HG02763 (cell line): ENCODE results near the gene RALY.
A peak's percentile ranks its signal among the peaks of the same experiment; 100 is the strongest.

Experiments
- ATAC-seq: cut with Tn5 transposase; IDR thresholded peaks from one replicate; pipeline ENCODE4 v1.9.1; 2021; ENCODE audit warnings: mild to moderate bottlenecking, moderate library complexity; ENCODE audit not compliant: unreplicated experiment

Gene RALY

DNA sequence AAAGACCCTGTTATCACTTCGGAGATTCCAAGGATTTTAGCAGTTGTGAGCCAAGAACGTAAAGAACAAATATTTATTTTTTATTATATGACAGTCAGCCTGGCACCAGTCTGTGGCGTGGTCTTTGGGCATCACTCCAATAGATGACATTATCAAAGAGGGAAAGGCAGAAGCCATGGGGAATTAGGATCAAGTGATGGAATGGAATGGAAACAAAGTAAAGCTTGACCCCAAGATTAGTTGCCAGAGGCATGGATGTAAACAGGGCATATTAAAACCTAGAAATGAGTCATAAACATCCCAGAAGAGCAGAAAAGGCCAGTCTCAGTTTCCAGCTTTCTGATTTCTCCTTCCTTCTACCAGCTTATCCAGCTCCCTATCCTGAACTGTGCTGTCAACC lies 106.9 kb downstream of the RALY start:
- no peak for ATAC-seq

DNA sequence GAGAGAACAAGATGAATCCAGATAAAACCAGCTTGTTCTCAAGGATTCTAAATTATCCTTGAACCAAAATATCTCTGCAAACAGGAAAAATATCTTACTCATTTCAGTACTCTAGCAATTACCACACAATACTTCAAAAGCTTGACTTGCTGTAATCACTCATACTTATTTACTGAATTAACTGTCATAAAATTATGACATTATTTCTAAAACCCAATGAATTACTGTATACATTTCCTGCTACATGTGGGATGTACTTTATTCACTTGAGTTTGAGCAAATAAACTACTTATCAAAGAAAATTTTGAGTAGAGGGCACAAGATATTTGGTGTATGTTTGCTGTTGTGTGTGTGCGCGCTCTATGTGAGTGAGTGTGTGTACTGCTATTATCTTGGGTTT lies 108.6 kb downstream of the RALY start:
- ATAC-seq: no peak

DNA sequence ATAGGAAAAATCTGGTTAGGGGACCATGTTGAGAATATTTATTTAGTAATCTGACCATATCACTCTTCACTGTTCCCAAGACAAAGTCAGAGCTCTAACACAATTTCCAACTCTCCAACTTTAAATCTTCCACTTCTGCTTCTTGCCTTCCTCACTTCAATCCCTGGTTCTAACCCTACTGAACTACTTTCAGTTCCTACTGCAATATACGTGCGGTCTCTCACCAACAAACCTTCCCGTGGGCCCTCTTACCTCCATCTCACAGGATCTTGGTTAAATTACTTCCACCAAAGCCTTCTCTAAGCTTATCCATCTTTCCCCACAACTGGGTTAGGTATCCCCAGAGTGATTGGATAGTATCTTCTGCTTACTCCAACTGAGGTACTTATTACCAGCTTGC lies 110.3 kb downstream of the RALY start:
- ATAC-seq: no peak

DNA sequence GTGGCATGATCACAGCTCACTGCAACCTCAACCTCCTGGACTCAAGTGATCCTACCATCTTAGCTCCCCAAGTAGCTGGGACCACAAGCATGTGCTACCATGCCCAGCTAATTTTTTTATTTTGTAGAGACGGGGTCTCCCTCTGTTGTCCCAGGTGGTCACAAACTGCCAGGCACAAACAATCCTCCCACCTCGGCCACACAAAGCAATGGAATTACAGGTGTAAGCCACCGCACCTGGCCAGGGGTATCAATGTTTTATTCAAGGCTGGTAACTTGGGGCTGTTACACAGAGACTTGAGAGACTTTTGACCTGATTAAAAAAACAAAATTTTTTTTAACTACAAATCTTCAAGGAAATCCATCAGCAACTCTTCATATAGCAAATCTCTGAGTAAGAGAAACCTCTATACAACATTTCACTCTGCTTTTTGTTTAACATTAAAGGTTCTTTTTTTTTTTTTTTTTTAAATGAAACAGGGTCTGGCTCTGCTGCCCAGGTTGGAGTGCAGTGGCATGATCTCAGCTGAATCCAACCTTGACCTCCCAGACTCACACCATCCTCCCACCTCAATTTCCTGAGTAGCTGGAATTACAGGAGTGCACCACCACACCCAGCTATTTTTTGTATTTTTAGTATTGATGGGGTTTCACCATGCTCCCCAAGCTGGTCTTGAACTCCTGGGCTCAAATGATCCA lies 112.4 kb downstream of the RALY start:
- ATAC-seq: no peak

DNA sequence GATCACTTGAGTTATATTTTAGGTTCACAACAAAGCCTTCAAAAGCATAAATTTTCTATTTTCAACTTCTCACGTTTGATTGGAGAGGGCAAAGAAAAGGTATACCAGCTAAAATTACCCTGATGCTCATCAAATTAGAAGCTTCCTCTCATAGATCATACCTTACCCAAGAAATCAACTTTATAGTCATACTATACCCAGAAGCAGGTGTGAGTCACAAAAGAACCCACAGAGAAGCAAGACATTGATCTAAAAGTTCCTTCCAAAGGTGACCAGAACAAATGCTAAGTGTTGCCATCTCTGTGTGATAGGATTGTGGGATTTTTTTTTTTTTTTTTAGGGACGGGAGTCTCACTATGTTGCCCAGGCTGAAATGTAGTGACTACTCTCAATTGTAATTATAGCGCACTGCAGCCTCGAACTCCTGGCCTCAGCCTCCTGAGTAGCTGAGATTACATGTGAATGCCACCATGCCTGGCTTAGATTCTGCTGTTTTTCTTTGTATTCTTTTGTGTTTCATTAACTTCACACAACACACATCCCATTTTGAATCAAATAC lies 115.0 kb downstream of the RALY start:
- ATAC-seq: no peak

DNA sequence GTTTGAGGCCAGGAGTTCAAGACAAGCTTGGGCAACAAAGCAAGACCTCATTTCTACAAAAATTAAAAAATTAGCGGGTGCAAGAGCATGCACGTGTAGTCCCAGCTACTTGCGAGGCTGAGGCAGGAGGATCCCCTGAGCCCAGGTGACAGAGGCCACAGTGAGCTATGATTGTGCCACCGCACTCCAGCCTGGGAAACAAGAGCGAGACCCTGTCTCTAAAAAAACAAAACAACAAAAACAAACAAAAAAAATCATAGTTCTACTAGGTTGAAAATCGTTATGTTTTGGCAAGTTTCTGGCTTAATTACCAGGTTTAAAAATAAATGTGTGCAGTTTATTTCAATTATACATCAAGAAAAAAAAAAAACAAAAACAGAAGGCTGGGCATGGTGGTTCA lies 115.7 kb downstream of the RALY start:
- ATAC-seq: no peak

DNA sequence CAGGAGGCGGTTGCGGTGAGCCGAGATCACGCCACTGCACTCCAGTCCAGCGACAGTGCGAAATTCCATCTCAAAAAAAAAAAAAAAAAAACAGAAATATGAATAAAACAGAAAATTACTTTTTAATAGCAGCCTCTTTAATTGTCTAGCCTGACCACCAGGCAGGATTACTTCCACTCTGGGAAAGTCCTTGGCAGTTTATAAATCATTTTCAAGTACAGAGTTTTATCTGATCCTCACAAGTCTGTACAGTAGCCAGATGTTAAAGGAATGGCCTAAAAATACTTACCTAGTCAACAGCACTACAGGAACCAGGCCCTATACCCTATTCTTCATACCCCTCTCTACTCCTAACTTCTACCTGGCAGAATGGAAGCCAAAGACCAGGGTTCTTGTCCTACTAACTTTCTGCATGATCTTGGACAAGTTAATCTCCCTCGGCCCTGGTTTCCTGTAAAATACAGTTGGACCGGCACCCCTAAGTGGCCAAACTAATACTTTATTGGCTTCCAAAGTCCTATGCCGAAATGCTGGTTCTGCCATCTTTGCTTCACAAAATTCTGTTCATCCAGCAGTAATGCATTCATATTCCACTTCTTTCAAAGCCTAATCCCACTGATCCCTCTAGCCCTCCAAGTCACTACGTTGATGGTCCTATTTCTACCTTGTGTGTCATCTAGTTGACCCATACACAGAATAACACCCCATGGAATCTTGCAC lies 116.5 kb downstream of the RALY start:
- no peak for ATAC-seq

DNA sequence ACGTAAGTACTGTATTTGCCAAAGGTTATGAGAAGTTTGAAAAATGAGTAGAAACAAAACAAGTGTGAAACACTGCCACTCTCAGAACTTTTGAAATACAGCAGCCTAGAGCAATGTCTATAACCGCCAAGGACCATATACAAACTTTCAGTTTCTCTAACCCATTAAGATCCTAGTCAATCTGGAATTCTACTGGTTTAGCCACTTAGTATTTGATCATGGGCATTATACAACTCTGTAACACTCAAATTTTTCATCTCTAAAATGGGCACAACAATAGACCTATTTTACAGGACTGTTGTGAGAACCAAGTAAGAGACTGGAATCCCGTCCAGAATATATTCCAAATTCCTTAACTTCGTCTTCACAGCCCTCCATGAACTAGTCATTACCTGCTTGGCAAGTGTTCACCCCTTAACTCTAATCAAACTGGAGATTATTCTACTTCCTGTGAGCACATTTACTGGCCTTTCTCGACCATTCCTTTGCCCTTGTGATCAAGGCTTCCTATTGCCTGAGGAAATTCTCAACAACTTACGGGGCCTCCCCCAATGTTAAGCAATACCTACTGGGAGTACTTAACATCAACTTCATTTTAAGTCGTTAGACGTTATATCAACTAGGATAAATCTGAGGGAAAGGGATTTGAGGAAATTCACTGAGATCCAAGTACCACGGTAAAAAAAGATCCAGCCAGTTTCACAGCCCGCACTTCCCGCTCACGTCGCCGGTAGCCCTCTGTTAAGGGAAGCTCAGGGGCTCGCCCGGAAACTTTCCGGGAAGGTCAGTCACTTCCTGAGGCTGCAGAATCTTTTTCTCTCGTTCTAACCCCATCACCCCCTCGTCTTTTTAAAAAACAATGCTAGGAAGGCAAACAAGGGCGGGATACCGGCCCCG lies 117.3 kb downstream of the RALY start:
- no peak for ATAC-seq

DNA sequence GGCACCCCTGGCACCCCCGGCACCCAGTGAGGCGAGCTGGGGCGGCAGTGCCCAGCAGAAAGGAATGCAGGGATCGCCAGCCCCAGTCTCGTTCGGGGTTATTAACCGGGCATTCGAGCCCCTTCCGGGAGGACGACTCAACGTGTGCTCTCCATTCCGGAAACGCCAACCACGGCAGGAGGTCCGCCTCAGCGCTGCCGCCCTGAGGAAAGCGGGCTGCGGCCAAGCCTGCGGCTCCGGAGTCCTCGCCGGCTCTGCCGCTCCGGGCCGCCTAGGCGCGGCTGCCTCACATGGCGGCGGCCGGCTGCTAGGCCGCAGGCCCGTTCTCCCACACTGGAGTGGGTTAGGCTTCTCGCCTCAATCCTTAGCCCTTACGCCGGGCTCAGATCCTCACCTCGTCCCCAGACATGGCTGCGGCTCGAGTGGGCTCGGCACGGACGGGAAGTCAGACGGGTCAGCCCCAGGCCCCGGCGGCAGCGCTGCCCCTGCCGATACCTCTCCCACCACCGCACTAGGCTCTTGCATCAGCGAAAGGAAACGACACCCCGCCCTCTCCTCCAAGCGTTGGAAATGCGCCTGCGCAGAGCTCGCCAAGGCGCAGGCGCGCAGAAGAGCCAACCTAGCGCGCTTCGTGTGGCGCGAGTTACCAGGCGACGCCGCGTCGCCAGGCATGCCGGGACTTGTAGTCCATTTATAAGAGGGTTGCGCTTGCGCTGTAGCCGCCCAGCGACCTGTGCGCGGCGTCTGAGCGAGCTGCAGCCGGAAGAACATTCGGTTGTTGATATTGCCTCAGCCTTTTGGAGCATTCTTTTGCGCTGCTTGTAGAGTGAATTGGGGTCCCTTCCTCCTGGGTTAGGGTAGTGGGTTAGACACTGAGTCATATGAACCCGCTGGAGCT lies 118.2 kb downstream of the RALY start, which contains the start of gene EIF2S2:
Gene EIF2S2, minus strand, starts transcription at position 542 of the 898 bp plus-strand sequence. Its CDS starts 133 bp downstream, at position 409.
- peak; percentile 93 for ATAC-seq

DNA sequence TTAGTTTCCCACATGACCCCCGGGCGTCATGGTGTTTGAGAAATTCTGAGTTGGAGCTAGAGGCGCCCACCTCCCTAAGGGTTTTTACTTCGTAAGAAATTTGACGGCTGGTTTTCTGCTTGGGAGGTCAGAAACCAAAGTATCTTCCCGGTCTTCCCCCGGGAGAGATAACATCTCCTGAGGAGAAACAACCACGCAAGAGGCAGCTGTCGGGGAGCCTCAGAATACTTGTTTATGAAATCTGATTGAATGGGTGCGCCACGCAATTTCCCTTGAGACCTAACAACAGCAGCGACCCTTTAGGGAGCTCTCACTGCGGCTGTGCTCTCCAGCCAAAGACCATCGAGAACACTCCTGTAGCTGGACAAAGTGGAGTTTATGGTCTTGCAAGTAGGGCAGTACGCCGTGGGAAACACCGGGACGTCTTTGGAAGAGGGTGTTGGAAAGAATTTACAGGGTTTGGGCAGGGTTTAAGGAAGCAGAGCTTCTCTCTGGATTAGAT lies 118.9 kb downstream of the RALY start:
- no peak for ATAC-seq

DNA sequence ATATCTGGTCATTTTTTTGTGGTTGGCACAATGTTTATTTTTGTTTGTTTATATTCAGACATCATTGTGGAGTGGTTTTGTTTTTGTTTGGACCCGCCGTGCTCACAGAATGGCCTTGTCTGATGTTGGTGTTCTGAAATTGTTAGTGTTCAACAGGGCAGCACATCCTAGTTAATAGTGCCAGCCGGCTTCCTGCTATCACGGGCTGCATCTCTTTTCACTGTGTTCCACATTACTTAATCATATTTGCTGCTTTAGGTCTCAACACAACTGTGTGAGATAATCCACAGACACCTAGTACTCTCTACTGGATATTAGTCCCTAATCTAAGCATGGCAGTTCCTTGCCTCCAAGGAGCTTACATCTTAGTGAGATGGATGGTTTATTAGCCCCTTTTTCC lies 121.1 kb downstream of the RALY start:
- ATAC-seq: no peak

DNA sequence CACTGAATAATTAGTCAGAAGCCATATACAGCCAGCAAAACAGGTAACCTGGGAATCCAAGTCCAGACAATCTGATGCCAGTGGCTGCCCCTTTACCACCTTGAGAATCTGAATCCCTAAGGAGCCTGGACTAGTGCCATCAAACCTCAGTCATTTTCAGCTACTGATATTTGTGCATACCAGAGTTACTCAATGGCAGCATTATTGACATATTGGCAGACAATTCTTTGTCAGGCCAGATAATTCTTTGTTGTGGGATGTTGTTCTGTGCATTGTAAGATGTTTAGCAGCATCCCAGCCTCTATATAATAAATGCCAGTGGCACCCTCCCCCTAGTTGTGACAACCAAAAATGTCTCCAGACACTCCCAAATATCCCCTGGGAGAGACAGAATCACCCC lies 121.5 kb downstream of the RALY start:
- no peak for ATAC-seq

DNA sequence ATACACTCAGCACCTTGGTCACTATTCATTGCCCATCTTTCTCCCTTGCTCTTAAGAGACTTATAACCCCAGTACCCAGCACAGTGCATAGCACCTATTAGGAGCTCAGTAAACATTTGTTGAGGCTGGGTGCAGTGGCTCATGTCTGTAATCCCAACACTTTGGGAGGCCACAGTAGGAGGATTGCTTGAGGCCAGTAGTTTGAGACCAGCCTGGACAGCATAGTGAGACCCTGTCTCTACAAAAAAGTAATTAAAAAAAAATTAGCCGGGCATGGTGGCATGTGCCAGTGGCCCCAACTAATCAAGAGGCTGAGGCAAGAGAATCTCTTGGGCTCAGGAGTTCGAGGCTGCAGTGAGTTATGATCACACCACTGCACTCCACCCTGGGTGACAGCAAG lies 126.5 kb downstream of the RALY start:
- no peak for ATAC-seq

DNA sequence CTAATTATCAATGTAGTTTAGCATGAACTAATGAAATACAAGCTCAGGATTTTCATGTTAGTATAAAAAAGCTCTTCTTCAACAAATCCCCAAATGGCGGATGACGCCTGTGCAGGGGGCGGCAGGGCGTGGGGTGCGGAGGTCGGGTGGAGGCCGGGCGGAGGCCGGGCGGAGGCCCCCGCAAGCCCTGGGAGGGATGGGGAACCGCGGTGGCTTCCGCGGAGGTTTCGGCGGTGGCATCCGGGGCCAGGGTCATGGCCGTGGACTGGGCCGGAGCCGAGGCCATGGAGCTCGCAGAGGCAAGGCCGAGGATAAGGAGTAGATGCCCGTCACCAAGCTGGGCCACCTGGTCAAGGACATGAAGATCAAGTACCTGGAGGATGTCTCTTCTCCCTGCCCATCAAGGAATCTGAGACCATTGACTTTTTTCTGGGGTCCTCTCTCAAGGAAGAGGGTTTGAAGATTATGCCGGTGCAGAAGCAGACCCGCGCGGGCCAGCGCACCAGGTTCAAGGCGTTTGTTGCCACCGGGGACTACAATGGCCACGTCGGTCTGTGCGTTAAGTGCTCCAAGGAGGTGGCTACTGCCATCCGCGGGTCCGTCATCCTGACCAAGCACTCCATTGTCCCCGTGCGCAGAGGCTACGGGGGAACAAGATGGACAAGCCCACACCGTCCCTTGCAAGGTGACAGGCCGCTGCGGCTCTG lies 128.7 kb downstream of the RALY start:
- ATAC-seq: no peak

DNA sequence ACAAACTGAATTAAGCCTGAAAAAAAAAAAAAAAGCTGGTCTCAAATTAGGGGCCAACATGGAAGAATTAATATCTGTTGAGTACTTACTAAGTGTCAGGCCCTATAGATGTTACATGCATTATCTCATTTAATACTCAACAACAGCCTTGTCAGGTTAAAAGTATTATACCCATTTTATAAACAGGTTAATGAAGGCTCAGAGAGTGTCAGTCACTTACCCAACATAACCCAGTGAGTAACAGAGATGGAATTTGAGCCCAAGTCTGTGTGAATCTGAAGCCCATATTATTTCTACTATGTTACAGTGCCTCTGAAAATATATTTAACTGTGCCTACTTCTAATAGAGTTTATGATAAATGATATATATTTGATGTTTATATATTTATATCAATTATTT lies 129.6 kb downstream of the RALY start:
- no peak for ATAC-seq

DNA sequence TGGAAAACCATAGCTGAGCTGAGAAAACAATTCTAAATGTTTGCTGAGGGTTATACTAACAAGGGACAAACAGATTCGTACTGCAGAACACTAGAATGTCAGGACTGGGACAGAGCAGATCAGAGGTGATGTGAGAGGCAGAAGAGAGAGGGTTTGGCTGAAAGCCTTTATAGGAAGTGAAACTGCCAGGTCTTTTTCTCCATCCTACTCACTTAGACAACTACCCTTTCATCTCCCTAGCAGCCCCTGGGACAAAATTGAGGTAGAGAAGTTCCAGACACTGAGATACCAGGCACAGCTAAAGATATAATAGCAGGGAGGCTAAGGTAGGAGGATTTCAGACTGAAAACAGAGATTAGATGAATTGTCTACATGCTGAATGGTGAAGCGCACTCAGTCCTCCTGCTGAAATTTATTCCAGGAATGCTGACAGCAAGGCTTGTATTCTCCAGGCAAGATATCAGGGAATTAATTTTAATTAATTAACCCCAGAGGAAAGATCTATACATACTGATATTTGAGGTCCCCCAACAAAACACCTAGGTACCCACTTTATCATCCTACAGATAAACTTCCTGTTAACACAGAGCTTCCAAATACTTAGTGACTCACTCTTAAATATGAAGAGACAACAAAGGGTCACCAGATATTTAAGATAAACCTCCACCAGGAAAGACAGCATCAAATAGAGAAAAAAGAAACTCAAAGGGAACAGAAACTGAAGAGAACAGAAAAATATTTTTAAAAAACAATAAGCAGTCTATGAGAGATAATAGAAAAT lies 130.9 kb downstream of the RALY start:
- no peak for ATAC-seq

DNA sequence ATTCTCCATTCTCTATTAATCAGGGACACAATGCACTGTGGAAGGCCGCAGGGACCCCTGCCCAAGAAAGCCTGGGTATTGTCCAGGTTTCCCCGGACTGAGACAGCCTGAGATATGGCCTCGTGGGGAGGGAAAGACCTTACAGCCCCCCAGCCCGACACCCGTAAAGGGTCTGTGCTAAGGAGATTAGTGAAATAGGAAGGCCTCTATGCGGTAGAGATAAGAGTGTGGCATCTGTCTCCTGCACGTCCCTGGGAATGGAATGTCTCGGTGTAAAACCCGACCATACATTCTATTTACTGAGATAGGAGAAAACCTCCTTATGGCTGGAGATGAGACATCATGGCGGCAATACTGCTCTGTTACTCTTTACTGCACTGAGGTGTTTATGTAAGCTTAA lies 134.1 kb downstream of the RALY start:
- no peak for ATAC-seq

DNA sequence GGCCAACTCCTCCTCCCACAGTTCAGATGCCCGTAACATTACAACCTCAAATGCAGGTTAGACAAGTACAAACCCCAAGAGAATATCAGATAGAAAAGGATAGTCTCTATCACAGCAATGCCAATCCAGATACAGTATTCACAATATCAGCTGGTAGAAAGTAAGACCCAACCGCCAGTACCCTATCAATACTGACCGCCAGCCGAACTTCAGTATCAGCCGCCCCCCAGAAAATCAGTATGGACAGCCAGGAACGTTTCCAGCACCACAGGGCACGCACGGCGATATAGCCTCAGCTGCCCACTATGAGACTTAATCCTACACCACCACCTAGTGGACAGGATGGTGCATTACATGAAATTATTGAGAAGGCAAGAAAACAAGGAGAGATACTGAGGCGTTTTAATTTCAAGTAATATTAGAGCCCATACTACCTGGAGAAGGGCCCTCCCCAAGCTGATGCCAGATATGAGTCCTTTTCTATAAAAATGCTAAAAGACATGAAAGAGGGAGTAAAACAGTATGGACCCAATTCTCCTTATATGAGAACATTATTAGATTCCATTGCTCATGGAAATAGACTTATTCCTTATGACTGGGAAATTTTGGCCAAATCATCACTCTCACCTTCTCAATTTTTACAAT lies 135.9 kb downstream of the RALY start:
- ATAC-seq: no peak
